Epidermal melanocyte (primary cell): Measurements from ENCODE around the gene CYBA.

Experiments used
- DNase-seq: peaks from one replicate; pipeline ENCODE4 v3.0.0; 2011; ENCODE audit warnings: low spot score; ENCODE audit not compliant: insufficient read length

Gene CYBA

GRCh38 chr16:88662843-88663606 lies 12.2 kb upstream of the CYBA start, which contains the start of gene MVD:
MVD (minus strand) TSS chr16:88663091; CDS start chr16:88663080, 11 bp downstream.
- peak; percentile 100 for DNase-seq

DNA sequence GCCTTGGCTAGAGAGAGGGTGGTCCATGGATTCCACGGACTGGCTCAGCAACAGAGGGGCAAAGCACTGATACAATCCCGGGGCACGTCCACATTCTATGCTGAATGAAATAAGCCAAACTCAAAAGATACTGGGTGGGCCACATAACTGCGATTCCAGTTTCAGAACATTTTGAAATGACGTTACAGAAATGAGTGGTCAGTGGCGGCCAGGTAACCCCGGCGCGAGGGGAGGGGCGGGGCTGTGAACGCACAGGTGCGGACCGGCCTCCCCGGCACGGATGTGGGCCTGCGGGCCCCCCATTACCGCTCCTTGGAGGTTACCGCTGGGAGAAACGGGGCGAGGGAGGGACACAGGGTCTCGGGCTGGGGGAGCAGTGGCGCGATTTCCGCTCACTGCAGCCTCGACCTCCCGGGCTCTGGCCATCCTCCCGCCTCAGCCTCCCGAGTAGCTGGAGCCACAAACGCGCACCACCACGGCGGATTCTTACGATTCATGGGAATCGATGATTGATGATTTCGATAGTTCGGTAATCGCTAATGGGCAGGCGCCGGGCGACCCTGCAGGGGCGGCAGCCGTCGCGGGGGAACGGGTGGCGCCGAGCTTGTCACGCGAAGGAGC lies 11.5 kb upstream of the CYBA start:
- DNase-seq = no peak

GRCh38 chr16:88661468-88661867 lies 10.6 kb upstream of the CYBA start:
- no peak for DNase-seq

DNA sequence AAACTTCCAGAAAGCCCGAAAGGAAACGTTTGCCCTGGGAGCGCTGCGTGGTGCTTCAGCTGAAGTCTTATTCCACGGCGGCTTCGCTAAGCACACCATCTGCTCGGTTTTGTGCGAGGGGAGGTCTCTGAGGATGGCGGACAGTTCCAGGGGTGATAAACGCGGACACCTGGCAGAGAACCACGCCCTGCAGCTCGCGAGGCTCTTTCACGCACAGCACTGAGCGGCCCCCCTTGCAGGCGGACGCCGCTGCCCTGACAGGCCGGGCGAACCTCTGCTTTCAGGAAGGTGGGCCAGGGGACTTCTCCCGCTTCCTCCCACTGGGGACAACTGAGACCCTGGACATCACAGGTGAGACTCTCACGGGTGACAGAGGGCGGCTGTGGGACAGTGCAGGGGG lies 8.3 kb upstream of the CYBA start:
- DNase-seq = no peak

DNA sequence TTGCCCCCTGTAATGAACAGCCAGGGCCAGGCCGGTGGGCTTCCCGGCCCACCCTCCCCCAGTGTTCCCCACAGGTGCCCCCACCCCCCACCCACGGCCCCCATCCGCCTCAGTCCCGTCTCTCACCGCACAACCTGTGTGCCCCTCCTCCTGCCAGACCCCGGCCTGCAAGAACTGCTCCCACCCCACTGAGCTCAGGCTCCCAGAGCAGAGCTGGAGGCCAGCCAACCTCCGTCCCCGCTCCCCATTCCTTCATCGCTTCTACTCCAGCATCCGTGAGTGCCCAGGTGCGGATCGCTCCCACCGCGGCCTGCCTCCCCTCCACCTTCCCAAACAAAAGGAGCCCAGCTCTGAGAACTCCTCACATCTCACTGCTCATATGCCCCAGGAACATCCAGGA lies 7.9 kb upstream of the CYBA start:
- no peak for DNase-seq

- DNase-seq = no peak
Measured at GRCh38 chr16:88657371-88657770, 6.5 kb upstream of the CYBA start.

DNA sequence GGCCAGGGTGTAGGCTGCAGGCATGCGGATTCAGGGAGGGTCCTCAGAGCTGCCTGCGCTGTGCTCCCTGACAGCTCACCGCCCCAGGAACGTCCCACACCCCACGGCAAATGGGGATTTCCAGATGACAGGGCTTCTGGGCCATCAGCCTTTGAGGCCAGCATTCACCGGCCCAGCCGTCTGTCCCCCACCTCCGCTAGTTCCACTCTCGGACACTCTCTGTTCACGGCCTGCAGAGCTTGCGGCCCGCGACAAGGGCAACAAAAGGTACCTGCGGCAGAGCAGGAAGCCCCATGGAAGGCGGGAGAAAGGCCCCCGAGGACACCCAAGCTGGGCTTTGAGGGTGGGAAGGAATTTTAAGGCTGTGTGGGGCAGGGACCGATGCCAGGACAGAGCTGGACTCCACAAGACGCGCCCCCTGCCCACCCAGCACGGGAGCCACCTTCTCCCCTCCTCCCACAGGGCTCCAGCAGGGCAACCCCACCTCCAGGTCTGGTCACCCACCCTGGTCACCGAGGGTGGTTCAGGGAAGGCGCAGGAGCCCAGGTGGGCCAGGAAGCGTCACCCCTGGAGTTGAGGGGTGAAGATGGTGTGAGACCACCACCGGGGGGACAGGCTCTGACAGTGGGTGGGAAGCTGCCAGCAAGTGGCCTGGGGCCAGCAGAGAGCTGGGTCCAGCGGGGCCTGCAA lies 5.6 kb upstream of the CYBA start:
- no peak for DNase-seq

- DNase-seq = no peak
Measured at GRCh38 chr16:88655733-88656281, 5.0 kb upstream of the CYBA start.

DNA sequence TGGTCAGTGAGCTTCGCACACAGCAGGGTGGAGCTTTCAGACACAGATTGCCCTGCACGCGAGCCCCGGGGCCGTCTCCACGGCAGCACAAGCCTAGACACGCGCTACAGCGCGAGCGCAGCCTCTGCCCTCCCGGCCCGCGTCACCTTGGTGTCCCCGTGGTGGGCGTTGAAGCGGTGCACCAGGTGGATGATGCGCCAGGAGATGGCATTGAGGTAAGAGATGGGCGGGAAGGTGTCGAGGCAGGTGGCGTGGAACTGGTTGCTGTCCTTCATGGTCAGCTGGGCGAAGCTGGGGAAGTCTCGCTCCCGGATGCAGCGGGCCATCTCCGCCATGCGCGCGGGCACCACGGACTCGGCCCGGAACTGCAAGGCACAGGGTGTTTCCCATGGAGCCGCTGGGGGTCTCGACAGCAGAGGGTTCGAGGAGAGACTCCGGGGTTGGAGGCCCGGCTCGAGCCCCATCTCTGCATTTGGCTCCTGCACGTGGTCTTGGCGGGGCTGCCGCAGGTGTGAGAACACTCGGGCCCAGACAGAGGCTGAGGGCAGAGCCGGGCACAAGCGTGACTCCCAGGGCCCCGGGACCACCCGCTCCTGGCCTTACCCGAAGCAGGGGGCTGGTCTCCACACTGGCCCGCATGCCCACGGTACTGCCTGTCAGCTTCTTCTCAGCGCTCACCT lies 4.3 kb upstream of the CYBA start:
- no peak for DNase-seq

DNA sequence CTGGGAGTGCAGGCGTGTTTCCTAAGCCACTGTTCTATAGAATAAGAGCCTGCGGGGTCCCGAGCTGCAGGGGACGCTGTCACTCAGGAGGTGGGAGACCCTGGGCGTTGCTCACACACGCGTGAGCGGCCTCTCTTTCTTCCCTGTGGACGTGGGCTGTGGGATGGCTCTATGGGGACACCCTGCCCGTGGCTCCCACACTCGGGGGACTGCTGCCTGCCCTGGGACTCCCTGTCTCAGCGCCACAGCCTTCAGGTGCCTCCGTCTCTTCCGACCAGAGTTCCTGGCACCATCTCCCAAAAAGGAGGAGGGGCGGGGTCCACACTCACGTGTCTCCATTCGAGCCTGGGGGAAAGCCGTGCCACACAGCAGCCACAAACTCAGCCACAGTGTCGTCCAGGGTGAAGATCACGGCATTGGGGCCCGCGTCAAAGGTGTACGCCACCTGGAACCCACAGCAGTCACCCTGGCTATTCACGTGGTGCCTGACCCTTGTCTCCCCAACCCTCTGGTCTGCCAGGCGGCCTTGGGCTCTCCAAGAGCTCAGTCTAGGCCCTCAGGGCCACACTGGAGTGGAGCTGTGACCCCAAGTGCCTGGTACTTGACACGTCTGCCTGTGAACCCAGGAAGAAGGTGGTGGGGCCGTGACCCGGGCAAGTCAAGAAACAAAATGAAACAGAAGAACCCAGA lies 3.7 kb upstream of the CYBA start:
- DNase-seq = no peak

- DNase-seq = no peak
Measured at GRCh38 chr16:88653596-88654362, 2.9 kb upstream of the CYBA start.

GRCh38 chr16:88653101-88653500 lies 2.2 kb upstream of the CYBA start:
- no peak for DNase-seq

DNA sequence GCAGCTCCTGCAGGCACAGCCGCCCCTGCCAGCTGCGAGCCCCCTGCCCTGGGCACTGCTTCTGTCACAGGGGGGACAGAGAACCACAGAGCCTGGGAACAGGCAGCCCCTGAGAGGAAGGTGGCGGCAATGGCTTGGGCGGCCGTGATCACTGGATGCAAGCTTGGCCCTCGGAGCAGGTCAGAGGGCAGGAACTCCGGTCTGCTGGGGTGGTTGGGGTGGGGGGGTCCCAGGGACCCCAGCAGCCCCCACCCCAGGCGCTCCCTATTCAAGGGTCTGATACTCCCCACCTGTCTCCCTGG lies 1.9 kb upstream of the CYBA start:
- no peak for DNase-seq

GRCh38 chr16:88651989-88652761 lies 1.3 kb upstream of the CYBA start:
- DNase-seq = no peak

DNA sequence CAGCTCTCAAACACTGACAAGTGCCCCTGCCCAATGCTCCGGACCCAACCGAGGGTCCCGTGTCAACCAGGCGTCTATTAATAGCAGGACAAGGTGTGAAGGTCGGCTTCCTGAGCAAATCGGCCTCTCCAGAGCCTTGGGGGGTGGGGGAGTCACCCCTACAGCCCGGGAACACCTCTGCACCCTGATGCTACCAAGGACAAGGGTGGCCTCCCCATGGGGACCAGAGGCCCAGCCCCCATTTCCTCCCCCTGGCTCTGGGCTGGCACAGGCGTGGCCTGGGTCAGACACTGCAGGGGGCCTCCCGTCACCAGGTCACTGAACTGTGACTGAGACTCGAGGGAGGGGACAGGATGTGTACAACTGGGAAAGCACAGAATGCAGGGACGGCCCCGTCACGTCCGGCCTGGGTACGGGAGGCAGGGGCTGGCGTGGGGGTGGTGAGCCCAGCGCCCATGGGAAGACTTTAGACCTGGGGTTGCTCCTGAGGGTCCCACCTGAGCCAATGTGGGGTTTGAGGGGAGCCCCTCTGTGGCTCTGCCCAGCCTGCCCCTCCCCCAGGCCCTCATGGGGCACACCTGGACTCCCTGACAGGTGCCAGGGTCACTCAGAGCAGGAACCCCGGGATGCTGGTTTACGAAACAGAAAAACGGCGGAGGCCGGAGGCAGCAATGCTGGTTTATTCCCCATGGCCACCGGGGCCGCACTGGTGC lies 579 bp upstream of the CYBA start:
- DNase-seq = no peak

DNA sequence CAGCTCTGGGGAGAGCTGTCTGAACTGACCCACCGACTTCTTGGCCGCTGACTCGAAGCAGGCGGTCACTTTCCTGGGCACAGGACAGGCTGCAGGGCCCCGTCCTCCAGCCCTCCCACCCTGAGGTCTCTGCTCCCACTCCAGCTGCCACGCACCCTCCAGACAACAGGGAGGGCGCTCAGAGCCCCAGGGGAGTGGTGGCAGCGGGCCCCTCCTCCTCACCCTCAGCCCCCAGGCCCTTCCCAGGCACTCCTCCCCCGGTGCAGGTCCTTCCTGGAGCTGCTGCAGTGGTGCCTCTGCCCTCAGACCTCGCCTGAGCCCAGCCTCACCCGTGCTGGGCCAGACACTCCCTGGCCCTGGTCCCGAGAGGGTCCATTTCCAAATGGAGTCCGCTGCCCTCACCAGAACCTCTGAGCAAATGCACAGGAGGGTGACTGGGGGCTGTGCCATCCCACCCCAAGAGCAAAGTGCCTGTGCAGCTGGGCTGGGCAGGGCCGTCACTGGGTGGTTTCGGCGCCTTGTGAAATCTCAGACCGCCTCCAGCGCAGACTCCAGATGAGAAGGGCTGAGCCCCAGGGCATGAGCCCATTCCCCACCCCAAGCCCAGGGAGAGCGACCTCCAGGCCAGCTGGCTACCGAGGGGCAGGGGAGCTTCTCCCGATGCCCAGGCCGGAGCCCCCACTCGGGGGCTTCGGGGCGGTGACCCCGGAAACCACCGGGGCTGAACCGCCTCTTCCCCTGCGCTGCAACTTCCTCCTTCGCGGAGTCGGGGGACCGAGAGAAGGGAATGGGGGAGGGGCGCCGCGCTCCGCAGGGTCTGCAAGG lies 717 bp downstream of the CYBA start:
- no peak for DNase-seq

- DNase-seq = peak; percentile 13
Measured at GRCh38 chr16:88649195-88649923, 1.5 kb downstream of the CYBA start.
